GM19023 (cell line): ENCODE measurements around the gene XNDC1N.
"Not testable (repeated sequence)": the region's sequence is repeated elsewhere in the genome, so short reads cannot be mapped to it uniquely, and the experiment has no call there.

Experiments used
- ATAC-seq: cut with Tn5 transposase; IDR thresholded peaks from one replicate; pipeline ENCODE4 v1.9.1; 2021; ENCODE audit warnings: mild to moderate bottlenecking, moderate library complexity; ENCODE audit not compliant: unreplicated experiment

Gene XNDC1N

DNA sequence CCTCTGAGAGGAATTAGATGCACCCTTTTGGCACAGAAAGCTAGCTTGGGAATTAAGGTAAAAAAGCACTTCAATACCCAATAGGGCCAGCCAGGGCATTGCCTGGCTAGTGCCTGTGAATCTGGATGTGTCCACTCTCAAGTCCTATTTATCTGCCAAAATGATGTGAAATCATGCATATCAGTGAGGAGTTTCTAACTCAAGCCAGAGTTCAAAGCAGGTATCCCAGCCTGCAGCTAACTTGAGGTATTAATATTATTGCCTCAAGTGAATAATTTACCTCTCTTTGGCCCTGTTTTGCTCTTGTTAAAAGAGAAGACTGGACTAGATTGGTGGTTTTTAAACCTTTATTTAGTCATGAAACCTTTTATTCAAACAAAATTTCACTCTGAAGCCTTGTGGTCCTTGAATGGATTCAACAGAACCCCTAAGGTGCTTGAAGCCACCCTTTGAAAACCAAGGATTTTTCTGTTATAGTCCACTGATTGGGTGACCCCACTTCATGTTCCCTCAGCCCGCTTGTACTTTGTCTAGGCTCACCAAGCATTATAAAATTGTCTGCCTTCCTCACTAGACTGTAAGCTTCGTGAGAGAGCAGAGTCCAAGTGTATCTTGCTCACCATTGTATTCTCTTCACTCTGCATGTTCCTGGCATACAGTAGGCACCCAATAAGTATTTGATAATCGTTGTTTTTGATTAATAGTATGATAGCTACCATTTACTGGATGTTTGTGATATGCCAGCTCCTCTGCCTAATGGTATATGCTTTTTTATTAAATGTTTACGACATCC lies 4.9 kb upstream of the XNDC1N start:
- ATAC-seq = no peak

DNA sequence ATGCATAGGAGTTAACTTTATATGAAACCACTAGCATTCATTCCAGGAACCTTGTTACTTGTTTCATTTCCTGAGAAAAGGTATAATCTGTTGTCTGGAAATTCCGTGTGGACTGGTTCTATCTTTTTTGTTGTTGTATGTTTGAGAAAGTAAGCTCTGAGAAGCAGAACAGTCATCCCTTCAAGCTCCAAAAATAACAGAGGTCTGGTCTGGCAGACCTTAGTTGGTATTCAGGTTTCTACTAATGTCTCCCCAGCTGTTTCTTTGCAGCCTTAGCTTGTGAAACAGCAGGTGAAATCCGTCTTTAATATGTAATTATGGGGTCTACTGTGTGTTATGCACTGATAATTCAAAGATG lies 2.8 kb upstream of the XNDC1N start:
- ATAC-seq = no peak

DNA sequence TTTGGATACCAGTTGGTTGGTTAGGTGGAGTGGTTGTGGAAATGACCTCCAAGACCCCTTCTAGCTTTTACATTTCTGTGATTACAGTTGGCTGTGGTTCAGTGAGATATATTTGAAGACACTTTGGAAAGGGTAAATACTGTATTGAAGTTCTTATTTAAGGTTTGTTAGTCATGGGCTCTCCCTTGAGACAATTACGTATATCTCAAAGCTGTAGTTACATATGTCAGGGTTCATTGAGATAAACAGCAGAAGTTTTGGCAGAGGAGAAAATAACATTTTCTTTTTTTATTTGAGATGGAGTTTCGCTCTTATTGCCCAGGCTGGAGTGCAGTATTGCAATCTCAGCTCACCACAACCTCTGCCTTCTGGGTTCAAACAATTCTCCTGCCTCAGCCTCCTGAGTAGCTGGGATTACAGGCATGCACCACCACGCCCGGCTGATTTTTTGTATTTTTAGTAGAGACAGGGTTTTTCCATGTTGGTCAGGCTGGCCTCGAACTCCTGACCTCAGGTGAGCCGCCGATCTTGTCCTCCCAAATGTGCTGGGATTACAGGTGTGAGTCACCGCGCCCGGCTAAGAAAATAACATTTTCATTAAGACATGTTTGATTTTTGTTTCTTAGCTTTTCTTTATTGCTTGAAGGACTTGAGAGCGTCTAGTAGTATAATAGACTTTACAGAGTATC lies 2.3 kb upstream of the XNDC1N start:
- ATAC-seq = no peak

DNA sequence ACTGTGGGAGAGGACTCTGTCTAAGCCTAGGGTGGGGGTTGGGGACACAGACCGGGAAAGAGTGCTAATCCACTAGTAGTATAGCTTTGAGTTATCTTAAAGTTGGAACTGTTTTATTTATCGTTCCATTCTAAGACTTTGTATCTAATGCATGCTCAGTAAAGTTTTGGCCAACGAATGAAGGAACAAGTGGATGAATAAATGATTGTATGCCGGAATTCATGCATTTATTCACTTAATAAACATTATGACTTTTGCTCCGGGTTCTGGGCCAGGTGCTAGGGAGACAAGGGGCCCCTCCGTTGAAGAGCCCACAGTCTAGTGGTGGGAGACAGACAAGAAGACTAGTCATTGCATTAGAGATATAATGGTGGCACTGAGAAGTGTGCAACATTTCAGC lies 1.1 kb upstream of the XNDC1N start:
- ATAC-seq = no peak

DNA sequence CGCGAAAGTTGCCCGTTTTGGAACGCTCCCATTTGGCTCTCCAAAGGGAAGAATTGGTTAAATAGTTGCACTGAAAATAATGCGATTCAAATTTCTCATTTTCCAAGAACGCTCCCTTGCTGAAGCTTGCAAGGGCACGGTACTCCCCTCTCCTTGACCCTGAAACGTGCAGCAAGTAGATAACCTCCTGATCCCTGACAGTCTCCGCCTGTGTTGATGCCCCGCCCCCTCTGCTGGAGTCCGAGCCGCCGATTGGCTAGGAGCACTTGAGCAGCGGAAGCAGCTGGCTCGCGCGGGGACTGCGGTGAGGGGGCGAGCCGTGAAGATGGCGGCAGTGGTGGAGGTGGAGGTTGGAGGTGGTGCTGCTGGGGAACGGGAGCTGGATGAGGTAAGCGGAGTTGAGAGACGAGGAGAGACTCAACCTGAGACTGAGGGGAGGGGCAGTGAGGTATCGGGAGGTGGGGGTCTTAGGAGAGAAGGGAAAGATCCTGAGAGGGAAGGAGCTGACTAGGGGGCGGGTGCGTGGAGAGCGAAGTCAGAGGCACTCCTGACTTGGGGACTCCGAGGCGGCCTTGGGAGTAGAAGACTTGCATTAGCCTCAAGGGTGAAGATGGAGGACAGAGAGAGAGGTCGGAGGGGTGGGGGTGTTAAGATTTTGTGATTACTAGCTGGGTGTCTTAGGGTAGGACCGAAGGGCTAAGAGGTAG lies 496 bp upstream of the XNDC1N start, which contains the start of gene RNF121:
Gene RNF121, plus strand, starts transcription at position 310 of the 707 bp plus-strand sequence. Its CDS starts 16 bp downstream, at position 326.
- peak; percentile 84 for ATAC-seq

DNA sequence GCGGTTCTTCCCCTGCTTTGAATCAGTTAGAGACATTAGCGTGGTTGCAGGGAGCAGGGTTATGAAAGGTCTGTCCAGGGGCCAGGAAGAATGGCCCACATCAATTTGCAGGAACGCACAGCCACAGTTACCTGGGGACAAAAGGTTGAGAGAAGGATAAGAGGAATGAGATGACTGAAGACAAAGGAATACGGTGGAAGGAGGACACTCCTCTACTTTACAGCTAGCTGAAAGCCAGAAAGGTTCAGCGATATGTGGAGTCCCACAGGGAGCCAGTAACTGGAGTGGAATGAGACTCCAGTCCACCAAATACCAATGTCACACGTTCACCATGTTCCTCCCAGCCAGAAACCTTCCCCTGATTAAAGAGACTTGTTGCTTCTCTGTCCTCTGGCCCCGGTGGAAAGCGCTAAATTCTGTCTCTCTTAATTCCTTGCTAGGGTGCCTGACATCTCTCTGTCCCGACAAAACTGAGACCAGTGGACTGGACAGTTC lies 10.7 kb downstream of the XNDC1N start:
- no peak for ATAC-seq

DNA sequence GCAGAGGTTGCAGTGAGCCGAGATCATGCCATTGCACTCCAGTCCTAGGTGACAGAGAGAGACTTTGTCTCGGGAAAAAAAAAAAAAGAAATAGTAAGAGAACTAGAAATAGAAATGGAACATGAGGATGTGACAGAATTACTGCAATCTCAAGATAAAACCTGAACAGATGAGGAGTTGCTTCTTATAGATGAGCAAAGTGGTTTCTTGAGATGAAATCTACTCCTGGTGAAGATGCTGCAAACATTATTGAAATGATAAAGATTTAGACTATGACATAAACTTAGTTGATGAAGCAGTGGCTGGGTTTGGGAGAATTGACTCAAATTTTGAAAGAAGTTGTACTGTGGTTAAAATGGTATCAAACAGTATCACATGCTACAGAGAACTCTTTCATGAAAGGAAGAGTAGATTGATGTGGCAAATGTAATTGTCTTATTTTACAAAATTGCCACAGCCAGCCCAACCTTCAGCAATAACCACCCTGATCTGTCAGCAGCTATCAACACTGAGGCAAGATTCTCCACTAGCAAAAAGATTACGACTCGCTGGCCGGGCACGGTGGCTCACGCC lies 13.7 kb downstream of the XNDC1N start:
- ATAC-seq = no peak

DNA sequence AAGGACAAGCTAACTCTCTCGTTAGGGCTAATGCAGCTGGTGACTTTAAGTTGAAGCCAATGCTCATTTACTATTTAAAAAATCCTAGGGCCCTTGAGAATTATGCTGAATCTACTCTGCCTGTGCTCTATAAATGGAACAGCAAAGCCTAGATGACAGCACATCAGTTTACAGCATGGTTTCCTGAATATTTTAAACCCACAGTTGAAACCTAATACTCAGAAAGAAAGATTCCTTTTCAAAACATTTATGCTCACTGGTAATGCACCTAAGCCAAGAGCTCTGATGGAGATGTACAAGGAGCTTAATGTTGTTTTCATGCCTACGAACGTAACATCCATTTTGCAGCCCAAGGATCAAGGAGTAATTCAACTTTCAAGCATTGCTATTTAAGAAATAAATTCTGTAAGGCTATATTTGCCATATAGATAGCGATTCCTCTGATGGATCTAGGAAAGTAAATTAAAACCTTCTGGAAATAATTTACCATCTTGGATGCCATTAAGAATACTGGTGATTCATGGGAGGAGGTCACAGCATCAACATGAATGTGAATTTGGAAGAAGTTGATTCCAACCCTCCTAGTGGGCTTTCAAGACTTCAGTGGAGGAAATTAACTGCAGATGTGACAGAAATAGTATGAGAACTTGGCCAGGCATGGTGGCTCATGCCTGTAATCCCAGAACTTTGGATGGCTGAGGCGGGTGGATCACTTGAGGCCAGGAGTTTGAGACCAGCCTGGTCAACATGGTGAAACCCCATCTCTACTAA lies 14.5 kb downstream of the XNDC1N start:
- ATAC-seq = no peak

DNA sequence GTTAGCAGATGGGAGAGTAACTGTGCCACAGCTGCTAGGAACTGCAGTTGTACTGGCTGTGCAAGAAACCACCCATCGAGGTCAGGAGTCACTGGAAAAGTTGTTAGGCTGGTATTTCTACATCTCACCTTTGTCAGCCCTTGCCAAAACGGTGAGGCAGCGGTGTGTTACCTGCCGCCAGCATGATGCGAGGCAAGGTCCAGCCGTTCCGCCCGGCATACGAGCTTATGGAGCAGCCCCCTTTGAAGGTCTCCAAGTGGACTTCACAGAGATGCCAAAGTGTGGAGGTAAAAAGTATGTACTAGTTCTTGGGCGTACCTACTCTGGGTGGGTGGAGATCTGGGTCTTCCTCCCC lies 16.4 kb downstream of the XNDC1N start:
- ATAC-seq = not testable (repeated sequence)

DNA sequence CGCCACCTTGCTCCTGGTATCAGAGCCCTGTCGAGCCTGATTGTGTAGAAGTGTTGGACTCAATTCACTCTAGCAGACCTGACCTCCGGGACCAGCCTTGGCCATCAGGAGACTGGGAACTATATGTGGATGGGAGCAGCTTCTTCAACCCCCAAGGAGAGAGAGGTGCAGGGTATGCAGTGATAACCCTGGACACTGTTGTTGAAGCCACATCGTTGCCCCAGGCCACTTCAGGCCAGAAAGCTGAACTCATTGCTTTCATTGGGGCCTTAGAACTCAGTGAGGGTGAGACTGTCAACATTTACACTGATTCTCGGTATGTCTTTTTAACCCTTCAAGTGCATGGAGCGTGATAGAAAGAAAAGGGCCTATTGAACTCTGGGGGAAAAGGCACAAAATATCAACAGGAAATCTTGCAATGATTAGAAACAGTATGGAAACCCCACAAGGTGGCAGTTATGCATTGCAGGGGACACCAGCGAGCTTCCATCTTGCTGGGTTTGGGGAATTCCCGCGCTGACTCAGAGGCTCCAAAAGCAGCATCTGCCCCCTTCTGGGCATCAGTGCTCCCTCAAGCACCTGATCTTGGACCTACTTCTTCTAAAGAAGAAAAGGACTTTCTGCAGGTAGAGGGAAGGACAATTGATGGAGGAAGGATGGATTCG lies 16.9 kb downstream of the XNDC1N start:
- not testable (repeated sequence) for ATAC-seq

DNA sequence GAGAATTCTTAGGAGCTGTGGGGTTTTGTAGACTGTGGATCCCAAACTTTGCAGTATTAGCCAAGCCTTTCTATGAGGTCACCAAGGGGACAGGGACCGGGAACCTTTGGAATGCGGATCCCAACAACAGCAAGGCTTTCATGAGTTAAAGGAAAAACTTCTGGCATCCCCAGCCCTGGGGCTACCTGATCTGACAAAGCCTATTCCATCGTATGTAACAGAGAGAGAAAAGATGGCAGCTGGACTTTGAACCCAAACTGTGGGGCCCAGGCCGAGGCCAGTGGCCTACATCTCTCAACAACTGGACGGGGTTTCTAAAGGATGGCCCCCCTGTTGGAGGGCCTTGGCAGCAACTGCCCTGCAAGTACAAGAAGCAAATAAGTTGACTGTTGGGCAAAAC lies 17.6 kb downstream of the XNDC1N start:
- ATAC-seq = not testable (repeated sequence)

DNA sequence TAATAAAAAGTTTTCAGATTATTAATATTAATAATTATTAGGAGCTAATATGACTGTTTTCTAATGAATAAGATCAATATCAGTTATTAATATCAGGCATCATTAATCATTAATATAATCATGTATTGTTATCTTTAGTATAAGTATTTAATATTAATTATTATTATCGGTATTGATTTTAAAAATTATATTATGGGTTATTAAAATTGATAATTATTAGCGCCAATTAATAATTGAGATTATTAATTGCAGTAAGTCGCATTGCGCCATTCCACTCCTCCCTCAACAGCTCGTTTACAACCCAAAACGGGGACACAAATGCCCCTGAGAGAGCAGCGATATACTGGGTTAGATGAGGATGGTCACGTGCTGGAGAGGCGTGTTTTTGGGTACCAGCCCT lies 20.2 kb downstream of the XNDC1N start:
- no peak for ATAC-seq

DNA sequence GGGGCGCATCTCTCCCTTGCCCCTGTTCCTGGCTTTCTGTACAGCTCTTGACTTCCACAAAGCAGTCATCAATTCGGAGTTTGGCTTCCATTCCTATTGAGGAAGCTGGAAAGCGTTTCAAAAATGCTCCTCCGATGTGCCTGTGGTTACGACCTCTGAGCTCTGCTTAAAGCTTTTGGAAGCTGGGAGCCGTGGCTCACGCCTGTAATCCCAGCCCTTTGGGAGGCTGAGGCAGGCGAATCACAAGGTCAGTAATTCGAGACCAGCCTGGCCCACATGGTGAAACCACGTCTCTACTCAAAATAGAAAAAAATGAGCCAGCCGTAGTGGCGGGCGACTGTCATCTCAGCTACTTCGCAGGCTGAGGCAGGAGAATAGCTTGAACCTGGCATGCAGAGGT lies 27.3 kb downstream of the XNDC1N start:
- ATAC-seq = not testable (repeated sequence)

DNA sequence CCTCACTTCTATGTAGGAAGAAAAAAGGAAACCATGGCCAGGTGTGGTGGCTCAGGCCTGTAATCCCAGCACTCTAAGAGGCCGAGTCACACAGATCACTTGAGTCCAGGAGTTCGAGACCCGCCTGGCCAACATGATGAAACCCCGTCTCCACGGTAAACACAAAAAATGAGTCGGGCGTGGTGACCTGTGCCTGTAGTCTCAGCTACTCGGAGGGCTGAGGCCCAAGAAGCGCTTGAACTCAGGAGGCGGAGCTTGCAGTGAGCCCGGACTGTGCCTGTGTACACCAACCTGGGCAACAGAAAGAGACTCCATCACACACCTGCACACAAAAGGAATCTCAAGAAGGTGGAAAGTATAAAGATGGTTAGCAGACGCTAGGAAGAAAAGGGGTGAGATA lies 32.4 kb downstream of the XNDC1N start:
- no peak for ATAC-seq

DNA sequence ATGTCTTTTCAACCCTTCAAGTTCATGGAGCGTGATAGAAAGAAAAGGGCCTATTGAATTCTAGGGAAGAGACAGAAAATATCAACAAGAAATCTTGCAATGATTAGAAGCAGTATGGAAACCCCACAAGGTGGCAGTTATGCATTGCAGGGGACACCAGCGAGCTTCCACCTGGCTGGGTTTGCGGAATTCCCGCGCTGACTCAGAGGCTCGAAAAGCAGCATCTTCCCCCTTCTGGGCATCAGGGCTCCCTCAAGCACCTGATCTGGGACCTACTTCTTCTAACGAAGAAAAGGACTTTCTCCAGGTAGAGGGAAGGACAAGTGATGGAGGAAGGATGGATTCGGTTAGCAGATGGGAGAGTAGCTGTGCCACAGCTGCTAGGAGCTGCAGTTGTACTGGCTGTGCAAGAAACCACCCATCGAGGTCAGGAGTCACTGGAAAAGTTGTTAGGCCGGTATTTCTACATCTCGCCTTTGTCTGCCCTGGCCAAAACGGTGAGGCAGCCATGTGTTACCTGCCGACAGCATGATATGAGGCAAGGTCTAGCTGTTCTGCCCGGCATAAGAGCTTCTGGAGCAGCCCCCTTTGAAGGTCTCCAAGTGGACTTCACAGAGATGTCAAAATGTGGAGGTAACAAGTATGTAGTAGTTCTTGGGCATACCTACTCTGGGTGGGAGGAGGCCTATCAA lies 39.1 kb downstream of the XNDC1N start:
- not testable (repeated sequence) for ATAC-seq

DNA sequence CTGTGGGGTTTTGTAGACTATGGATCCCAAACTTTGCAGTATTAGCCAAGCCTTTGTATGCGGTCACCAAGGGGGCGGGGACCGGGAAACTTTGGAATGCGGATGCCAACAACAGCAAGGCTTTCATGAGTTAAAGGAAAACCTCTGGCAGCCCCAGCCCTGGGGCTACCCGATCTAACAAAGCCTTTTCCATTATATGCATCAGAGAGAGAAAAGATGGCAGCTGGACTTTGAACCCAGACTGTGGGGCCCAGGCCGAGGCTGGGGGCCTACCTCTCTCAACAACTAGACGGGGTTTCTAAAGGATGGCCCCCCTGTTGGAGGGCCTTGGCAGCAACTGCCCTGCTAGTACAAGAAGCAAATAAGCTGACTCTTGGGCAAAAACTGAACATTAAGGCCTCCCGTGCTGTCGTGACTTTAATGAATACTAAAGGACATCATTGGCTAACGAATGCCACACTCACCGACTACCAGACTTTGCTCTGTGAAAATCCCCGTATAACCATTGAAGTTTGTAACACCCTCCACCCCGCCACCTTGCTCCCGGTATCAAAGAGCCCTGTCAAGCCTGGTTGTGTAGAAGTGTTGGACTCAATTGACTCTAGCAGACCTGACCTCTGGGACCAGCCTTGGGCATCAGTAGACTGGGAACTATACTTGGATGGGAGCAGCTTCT lies 39.9 kb downstream of the XNDC1N start:
- ATAC-seq = not testable (repeated sequence)

DNA sequence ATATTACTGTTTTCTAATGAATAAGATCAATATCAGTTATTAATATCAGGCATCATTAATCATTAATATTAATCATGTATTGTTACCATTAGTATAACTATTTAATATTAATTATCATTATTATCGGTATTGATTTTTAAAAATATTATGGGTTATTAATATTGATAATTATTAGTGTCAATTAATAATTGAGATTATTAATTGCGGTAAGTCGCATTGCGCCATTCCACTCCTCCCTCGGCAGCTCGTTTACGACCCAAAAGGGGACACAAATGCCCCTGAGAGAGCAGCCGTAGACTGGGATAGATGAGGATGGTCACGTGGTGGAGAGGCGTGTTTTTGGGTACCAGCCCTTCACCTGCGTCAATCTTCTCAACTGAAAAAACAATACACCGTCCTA lies 42.6 kb downstream of the XNDC1N start:
- ATAC-seq = not testable (repeated sequence)
